Sigmoid colon (tissue), 4 donors: ENCODE results near the gene PTCD1.

ENCODE experiments used
- CTCF ChIP-seq, 4 experiments: fragments of 450-650 bp in 3 of 4; fragments of 200-600 bp in 1 of 4; IDR thresholded peaks; one replicate each; pipeline ENCODE4 v1.5.1; 2016 to 2019; ENCODE audit warnings: antibody characterized with exemption in 4 of 4, mild to moderate bottlenecking in 3 of 4, moderate library complexity in 2 of 4
- EP300 ChIP-seq, 4 donors: sonication (generic); formaldehyde crosslinking; IDR thresholded peaks; one replicate each; pipeline ENCODE4 v1.6.1; 2017; ENCODE audit warnings: antibody characterized with exemption in 4 of 4
- POLR2A ChIP-seq, 2 donors: fragments of 450-650 bp; IDR thresholded peaks; one replicate each; pipeline ENCODE4 v1.6.1; 2016; ENCODE audit warnings: antibody characterized with exemption in 2 of 2, mild to moderate bottlenecking in 2 of 2, moderate library complexity in 2 of 2

GRCh38 chr7:99395616-99396327 lies 42.8 kb downstream of the PTCD1 start:
- no peak for TF ChIP-seq EP300 (IDR thresholded peaks at IDR 0.05)
- no peak for TF ChIP-seq POLR2A (IDR thresholded peaks at IDR 0.05)
- TF ChIP-seq CTCF (IDR thresholded peaks at IDR 0.05), result no peak
